Gastrocnemius medialis (tissue), 4 donors: ENCODE data around the gene POU2F2.

Source experiments
- CTCF ChIP-seq, 5 experiments: fragments of 450-650 bp in 3 of 5; fragments of 200-600 bp in 2 of 5; sonication (generic) in 2 of 5; IDR thresholded peaks in 4 of 5; conservative IDR thresholded peaks in 1 of 5; 1 replicate in 4 of 5; 2 replicates in 1 of 5; pipeline ENCODE4 v1.5.1; 2016 to 2019; ENCODE audit warnings: antibody characterized with exemption in 5 of 5, mild to moderate bottlenecking in 3 of 5, moderate library complexity in 3 of 5
- POLR2A ChIP-seq, 2 donors: fragments of 450-650 bp; IDR thresholded peaks; one replicate each; pipeline ENCODE4 v1.6.1; 2017; ENCODE audit warnings: antibody characterized with exemption in 2 of 2, mild to moderate bottlenecking in 2 of 2, moderate library complexity in 2 of 2

DNA sequence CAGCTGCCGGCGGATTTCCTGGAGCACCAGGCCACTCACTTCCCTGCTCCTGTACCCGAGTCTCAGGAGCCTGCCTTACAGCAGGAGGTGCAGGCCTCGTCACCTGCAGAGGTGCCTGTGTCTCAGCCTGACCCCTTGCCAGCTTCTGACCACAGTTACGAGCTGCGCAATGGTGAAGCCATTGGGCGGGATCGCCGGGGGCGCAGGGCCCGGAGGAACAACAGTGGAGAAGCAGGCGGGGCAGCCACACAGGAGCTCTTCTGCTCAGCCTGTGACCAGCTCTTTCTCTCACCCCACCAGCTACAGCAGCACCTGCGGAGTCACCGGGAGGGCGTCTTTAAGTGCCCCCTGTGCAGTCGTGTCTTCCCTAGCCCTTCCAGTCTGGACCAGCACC lies 53.0 kb downstream of the POU2F2 start:
- TF ChIP-seq CTCF (IDR thresholded peaks at IDR 0.05 in 4 of 5, conservative IDR thresholded peaks at IDR 0.05 in 1 of 5) (no peak), POLR2A (IDR thresholded peaks at IDR 0.05) (no peak)
